ENCODE measurements around the gene WASF2.

Gene WASF2

GRCh38 chr1:27536010-27536757 is 46.2 kb upstream of the WASF2 start:
- H2AFZ ChIP-seq (ENCODE audit: insufficient read depth, low read length, poor library complexity), result no peak overlapping the region
- H3K9ac ChIP-seq (ENCODE audit: low read length), result no peak overlapping the region
- no peak for DNase-seq
- H3K4me2 ChIP-seq (ENCODE audit: low read length), result peak overlapping the region; percentile 5
- peaks cover 46 to 50% of the 10 kb centered on the region in 2 experiments for H3K36me3 ChIP-seq (ENCODE audit: control insufficient read depth in 1 of 2, insufficient read depth in 2 of 2, low read length in 2 of 2)
- no peak overlapping the region for H3K14ac ChIP-seq (ENCODE audit: low read length)
- H3K4ac ChIP-seq (ENCODE audit: low read depth, low read length), result no peak overlapping the region
- peaks cover 5% of the 10 kb centered on the region for H3K79me2 ChIP-seq (ENCODE audit: control insufficient read depth, insufficient read depth, low read length, poor library complexity)
- no peak overlapping the region for H2BK5ac ChIP-seq (ENCODE audit: low read depth, low read length, poor library complexity)
- H3K79me1 ChIP-seq (ENCODE audit: low read length), result peaks cover 19% of the 10 kb centered on the region
- H2BK12ac ChIP-seq (ENCODE audit: low read length), result no peak overlapping the region
- peak overlapping the region; percentile 15 for H4K91ac ChIP-seq (ENCODE audit: low read depth, low read length)
- H2BK120ac ChIP-seq (ENCODE audit: insufficient read depth, low read length, poor library complexity), result no peak overlapping the region
- H3K23ac ChIP-seq (ENCODE audit: low read length), result no peak overlapping the region
- WGBS (ENCODE audit: extremely low coverage, insufficient coverage, insufficient read length), result no CpG with 5 or more reads among the region's 15 CpGs
- H3K27me3 ChIP-seq (ENCODE audit: insufficient read depth, low read length), result no peaks in the 10 kb centered on the region
- no peak overlapping the region for H4K12ac ChIP-seq (ENCODE audit: low read depth, low read length)
- no peak overlapping the region for H4K8ac ChIP-seq (ENCODE audit: low read depth, low read length)
- H2AK5ac ChIP-seq (ENCODE audit: low read length), result peak overlapping the region; percentile 2
- H3K18ac ChIP-seq (ENCODE audit: low read length), result peak overlapping the region; percentile 14
- peaks cover 33 to 36% of the 10 kb centered on the region in 2 experiments for H3K4me1 ChIP-seq (ENCODE audit: control insufficient read depth in 1 of 2, insufficient read depth in 2 of 2, low read length in 2 of 2)
- H3K27ac ChIP-seq (ENCODE audit: low read depth, low read length), result no peak overlapping the region
- no peaks in the 10 kb centered on the region for H3K9me3 ChIP-seq (ENCODE audit: insufficient read depth, low read depth, low read length)
- no peak overlapping the region for H3K4me3 ChIP-seq (ENCODE audit: low read depth, low read length)

GRCh38 chr1:27535386-27535785 is 45.4 kb upstream of the WASF2 start:
- Histone ChIP-seq H3K18ac (ENCODE audit: low read length) (no peak overlapping the region), H3K23ac (ENCODE audit: low read length) (no peak overlapping the region), H3K27me3 (ENCODE audit: insufficient read depth, low read length) (no peaks in the 10 kb centered on the region), H3K4me1 (ENCODE audit: control insufficient read depth in 1 of 2, insufficient read depth in 2 of 2, low read length in 2 of 2) (peaks cover 29 to 33% of the 10 kb centered on the region in 2 experiments), H3K9ac (ENCODE audit: low read length) (no peak overlapping the region), H3K9me3 (ENCODE audit: insufficient read depth, low read depth, low read length) (no peaks in the 10 kb centered on the region), H3K4ac (ENCODE audit: low read depth, low read length) (no peak overlapping the region), H3K79me1 (ENCODE audit: low read length) (peaks cover 16% of the 10 kb centered on the region), H3K14ac (ENCODE audit: low read length) (no peak overlapping the region), H2AK5ac (ENCODE audit: low read length) (no peak overlapping the region), H2BK12ac (ENCODE audit: low read length) (no peak overlapping the region), H4K12ac (ENCODE audit: low read depth, low read length) (no peak overlapping the region), H2AFZ (ENCODE audit: insufficient read depth, low read length, poor library complexity) (no peak overlapping the region), H2BK5ac (ENCODE audit: low read depth, low read length, poor library complexity) (no peak overlapping the region), H4K91ac (ENCODE audit: low read depth, low read length) (no peak overlapping the region), H2BK120ac (ENCODE audit: insufficient read depth, low read length, poor library complexity) (no peak overlapping the region), H3K79me2 (ENCODE audit: control insufficient read depth, insufficient read depth, low read length, poor library complexity) (peaks cover 5% of the 10 kb centered on the region), H3K27ac (ENCODE audit: low read depth, low read length) (no peak overlapping the region), H3K4me3 (ENCODE audit: low read depth, low read length) (no peak overlapping the region), H3K36me3 (ENCODE audit: control insufficient read depth in 1 of 2, insufficient read depth in 2 of 2, low read length in 2 of 2) (peaks cover 46 to 50% of the 10 kb centered on the region in 2 experiments), H3K4me2 (ENCODE audit: low read length) (no peak overlapping the region), H4K8ac (ENCODE audit: low read depth, low read length) (no peak overlapping the region)
- no CpG with 5 or more reads among the region's 2 CpGs for WGBS (ENCODE audit: extremely low coverage, insufficient coverage, insufficient read length)
- no peak for DNase-seq

- peaks cover 6% of the 10 kb centered on the region for H3K79me2 ChIP-seq (ENCODE audit: control insufficient read depth, insufficient read depth, low read length, poor library complexity)
- no peak overlapping the region for H2AK5ac ChIP-seq (ENCODE audit: low read length)
- no peaks in the 10 kb centered on the region for H3K9me3 ChIP-seq (ENCODE audit: insufficient read depth, low read depth, low read length)
- H3K18ac ChIP-seq (ENCODE audit: low read length), result no peak overlapping the region
- no peak overlapping the region for H3K23ac ChIP-seq (ENCODE audit: low read length)
- no peak overlapping the region for H2BK5ac ChIP-seq (ENCODE audit: low read depth, low read length, poor library complexity)
- H4K12ac ChIP-seq (ENCODE audit: low read depth, low read length), result no peak overlapping the region
- DNase-seq, result no peak
- peaks cover 33 to 34% of the 10 kb centered on the region in 2 experiments for H3K4me1 ChIP-seq (ENCODE audit: control insufficient read depth in 1 of 2, insufficient read depth in 2 of 2, low read length in 2 of 2)
- no peak overlapping the region for H3K4ac ChIP-seq (ENCODE audit: low read depth, low read length)
- no peak overlapping the region for H2BK120ac ChIP-seq (ENCODE audit: insufficient read depth, low read length, poor library complexity)
- no peak overlapping the region for H2AFZ ChIP-seq (ENCODE audit: insufficient read depth, low read length, poor library complexity)
- no peak overlapping the region for H2BK12ac ChIP-seq (ENCODE audit: low read length)
- no CpG with 5 or more reads among the region's 14 CpGs for WGBS (ENCODE audit: extremely low coverage, insufficient coverage, insufficient read length)
- H3K79me1 ChIP-seq (ENCODE audit: low read length), result peaks cover 24% of the 10 kb centered on the region
- no peaks in the 10 kb centered on the region for H3K27me3 ChIP-seq (ENCODE audit: insufficient read depth, low read length)
- no peak overlapping the region for H3K9ac ChIP-seq (ENCODE audit: low read length)
- no peak overlapping the region for H3K4me2 ChIP-seq (ENCODE audit: low read length)
- H3K4me3 ChIP-seq (ENCODE audit: low read depth, low read length), result no peak overlapping the region
- no peak overlapping the region for H3K27ac ChIP-seq (ENCODE audit: low read depth, low read length)
- H4K8ac ChIP-seq (ENCODE audit: low read depth, low read length), result no peak overlapping the region
- H4K91ac ChIP-seq (ENCODE audit: low read depth, low read length), result peak overlapping the region; percentile 3
- H3K36me3 ChIP-seq (ENCODE audit: control insufficient read depth in 1 of 2, insufficient read depth in 2 of 2, low read length in 2 of 2), result peaks cover 39 to 40% of the 10 kb centered on the region in 2 experiments
- no peak overlapping the region for H3K14ac ChIP-seq (ENCODE audit: low read length)
Observed at GRCh38 chr1:27531959-27532685, 42.2 kb upstream of the WASF2 start.

GRCh38 chr1:27530192-27530591 is 40.2 kb upstream of the WASF2 start:
- DNase-seq, result no peak
- Histone ChIP-seq H4K91ac (ENCODE audit: low read depth, low read length) (no peak overlapping the region), H4K12ac (ENCODE audit: low read depth, low read length) (no peak overlapping the region), H3K4ac (ENCODE audit: low read depth, low read length) (no peak overlapping the region), H3K79me1 (ENCODE audit: low read length) (peaks cover 28% of the 10 kb centered on the region), H3K9me3 (ENCODE audit: insufficient read depth, low read depth, low read length) (no peaks in the 10 kb centered on the region), H3K36me3 (ENCODE audit: control insufficient read depth in 1 of 2, insufficient read depth in 2 of 2, low read length in 2 of 2) (peaks cover 29 to 30% of the 10 kb centered on the region in 2 experiments), H3K14ac (ENCODE audit: low read length) (no peak overlapping the region), H3K27me3 (ENCODE audit: insufficient read depth, low read length) (no peaks in the 10 kb centered on the region), H3K4me2 (ENCODE audit: low read length) (no peak overlapping the region), H2AFZ (ENCODE audit: insufficient read depth, low read length, poor library complexity) (no peak overlapping the region), H3K18ac (ENCODE audit: low read length) (no peak overlapping the region), H3K4me3 (ENCODE audit: low read depth, low read length) (no peak overlapping the region), H3K9ac (ENCODE audit: low read length) (no peak overlapping the region), H2BK5ac (ENCODE audit: low read depth, low read length, poor library complexity) (no peak overlapping the region), H3K79me2 (ENCODE audit: control insufficient read depth, insufficient read depth, low read length, poor library complexity) (peaks cover 3% of the 10 kb centered on the region), H2AK5ac (ENCODE audit: low read length) (no peak overlapping the region), H4K8ac (ENCODE audit: low read depth, low read length) (no peak overlapping the region), H2BK120ac (ENCODE audit: insufficient read depth, low read length, poor library complexity) (no peak overlapping the region), H3K4me1 (ENCODE audit: control insufficient read depth in 1 of 2, insufficient read depth in 2 of 2, low read length in 2 of 2) (peaks cover 41 to 42% of the 10 kb centered on the region in 2 experiments), H2BK12ac (ENCODE audit: low read length) (no peak overlapping the region), H3K23ac (ENCODE audit: low read length) (no peak overlapping the region), H3K27ac (ENCODE audit: low read depth, low read length) (no peak overlapping the region)
- no CpG with 5 or more reads among the region's 10 CpGs for WGBS (ENCODE audit: extremely low coverage, insufficient coverage, insufficient read length)

Measured in trophoblast cell (in vitro differentiated cells and primary cell).